ENCODE measurements around the gene ISL2. TPM values are rescaled to one million over a fixed set of nuclear protein-coding genes. Genes with fewer than 3 reads are reported as not detected.

ISL2 gene
- total RNA-seq, 1 experiment from 2014 or later: 0.51 TPM

GRCh38 chr15:76335307-76336253 is 993 bp upstream of the ISL2 start:
- no peak for TF ChIP-seq REST (IDR thresholded peaks at IDR 0.05; ENCODE audit: insufficient read depth in 1 of 2, low read depth in 2 of 2, low read length in 1 of 2)
- peaks cover 3% of the 10 kb centered on the region; the same call in 1 of the 2 replicates for H3K36me3 ChIP-seq (ENCODE audit: control insufficient read depth, insufficient read depth, low read length)
- H3K27ac ChIP-seq (ENCODE audit: low read length): no peak overlapping the region
- H3K27me3 ChIP-seq (ENCODE audit: control insufficient read depth, insufficient read depth, low read length): no peaks in the 10 kb centered on the region; the same call in 1 of the 2 replicates
- peak overlapping the region in 1 of 2 experiments; percentile 20; a peak in 1 of 4 replicates for H3K4me3 ChIP-seq (ENCODE audit: low read depth in 2 of 2, low read length in 2 of 2)
- ChIA-PET POLR2A (interaction anchor here (0.6 to 0.7 kb wide), 3 partner anchors 10 to 133 kb away, joined by 3 to 6 read pairs (median 4); no protein-coding TSS in a partner anchor), CTCF (interaction anchor here (0.6 kb wide), 3 partner anchors 14 to 467 kb away, joined by 3 to 19 read pairs (median 3); no protein-coding TSS in a partner anchor)
- H3K9me3 ChIP-seq (ENCODE audit: control insufficient read depth, insufficient read depth, low read depth, low read length): no peaks in the 10 kb centered on the region
- BruUV-seq (replicated peaks): no TSS peak
- intact Hi-C loops (cut with micrococcal nuclease; ENCODE audit: unreplicated experiment) (no loop called here), in situ Hi-C loops (cut with HindIII; ENCODE audit: low pct_unique_long_range_greater_than_20kb, low sequenced_read_pairs) (no loop called here)
- ATAC-seq: no peak
- peaks cover 3% of the 10 kb centered on the region; the same call in 1 of the 2 replicates for H3K4me1 ChIP-seq (ENCODE audit: control insufficient read depth, insufficient read depth, low read length)
- no peak for DNase-seq (ENCODE audit: low read depth, low spot score)

- Histone ChIP-seq H3K27ac (ENCODE audit: low read length) (no peak overlapping the region), H3K36me3 (ENCODE audit: control insufficient read depth, insufficient read depth, low read length) (peaks cover 3% of the 10 kb centered on the region; the same call in 1 of the 2 replicates), H3K9me3 (ENCODE audit: control insufficient read depth, insufficient read depth, low read depth, low read length) (no peaks in the 10 kb centered on the region), H3K4me3 (ENCODE audit: low read depth in 2 of 2, low read length in 2 of 2) (peak overlapping the region in 1 of 2 experiments; percentile 34; a peak in 2 of 4 replicates), H3K27me3 (ENCODE audit: control insufficient read depth, insufficient read depth, low read length) (no peaks in the 10 kb centered on the region; the same call in 1 of the 2 replicates), H3K4me1 (ENCODE audit: control insufficient read depth, insufficient read depth, low read length) (peaks cover 3% of the 10 kb centered on the region; the same call in 1 of the 2 replicates)
- TF ChIP-seq SIN3A (IDR thresholded peaks at IDR 0.05; ENCODE audit: borderline replicate concordance, insufficient read depth, low read depth, low read length): no peak
- TF ChIP-seq TCF7L2 (IDR thresholded peaks at IDR 0.05; ENCODE audit: low read depth, low read length): no peak
- TF ChIP-seq CTCF (IDR thresholded peaks at IDR 0.05): no peak
- TF ChIP-seq REST (IDR thresholded peaks at IDR 0.05; ENCODE audit: insufficient read depth in 1 of 2, low read depth in 2 of 2, low read length in 1 of 2): no peak
- BruUV-seq (replicated peaks): no TSS peak
- ChIA-PET CTCF (no interaction called here), POLR2A (no interaction called here)
- no peak for ATAC-seq
- intact Hi-C loops (cut with micrococcal nuclease; ENCODE audit: unreplicated experiment) (no loop called here), in situ Hi-C loops (cut with HindIII; ENCODE audit: low pct_unique_long_range_greater_than_20kb, low sequenced_read_pairs) (no loop called here)
- no peak for DNase-seq (ENCODE audit: low read depth, low spot score)
These were observed 604 bp downstream of the ISL2 start for GRCh38 chr15:76337059-76337695.

Measured in Panc1 (cell line).